ENCODE measurements around the gene COQ6. TPM values are rescaled to one million over a fixed set of nuclear protein-coding genes. Genes with fewer than 3 reads are reported as not detected.

Gene COQ6
- 13.9 and 15.2 TPM in 2 replicates for total RNA-seq

DNA sequence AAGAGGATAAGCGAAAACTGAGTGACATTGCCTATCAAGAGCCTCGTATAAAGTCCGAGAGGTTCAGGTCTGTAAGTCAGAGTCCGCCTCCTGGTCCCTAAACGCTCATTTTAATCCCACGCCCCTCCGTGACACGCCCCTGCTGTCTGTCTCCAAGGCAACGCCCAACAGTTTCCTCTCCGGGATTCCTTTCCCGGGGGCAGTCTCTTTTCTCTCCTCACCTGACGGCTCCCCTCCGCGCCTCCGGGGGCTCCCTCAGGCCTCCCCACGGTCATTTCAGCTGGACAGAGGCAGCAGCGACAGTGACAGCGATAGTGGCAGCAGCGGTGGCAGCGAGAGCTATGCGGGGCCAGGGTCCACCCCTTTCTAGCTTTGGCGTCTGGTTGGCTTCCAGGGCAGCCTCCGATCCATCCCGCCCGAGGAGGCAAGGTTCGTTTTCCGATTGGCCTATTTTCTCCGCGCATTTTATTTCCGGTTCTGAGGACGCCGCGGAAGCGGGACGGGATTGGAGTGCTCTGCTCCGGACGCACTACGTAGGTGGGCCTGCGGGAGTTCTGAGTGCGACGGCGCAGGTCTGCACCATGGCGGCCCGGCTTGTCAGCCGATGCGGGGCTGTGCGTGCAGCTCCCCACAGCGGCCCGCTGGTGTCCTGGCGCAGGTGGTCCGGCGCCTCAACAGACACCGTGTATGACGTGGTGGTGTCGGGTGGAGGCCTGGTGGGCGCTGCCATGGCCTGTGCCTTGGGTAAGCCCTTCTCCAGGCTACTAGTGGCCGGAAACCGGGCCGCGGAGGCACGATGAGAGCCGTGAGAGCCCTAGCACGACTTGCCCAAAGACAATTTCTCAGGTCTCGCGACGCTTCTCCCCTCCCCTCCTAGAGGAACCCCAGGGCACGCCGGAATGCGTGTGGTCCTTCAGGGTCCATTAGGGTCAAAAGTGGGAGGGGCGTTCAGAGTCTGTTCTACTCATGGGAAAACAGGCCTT lies at the start of gene COQ6, which contains the start of gene FAM161B:
TSS of gene COQ6 (plus strand) at position 551 of the 983 bp plus-strand sequence. CDS start at position 582, 31 bp downstream.
TSS of gene FAM161B (minus strand) at position 343 of the 983 bp plus-strand sequence. CDS start at position 275, 68 bp downstream.

Other genes starting within 250 kb of the COQ6 start
- 29.3 and 32.4 TPM in 2 replicates for gene PNMA1, start 235.9 kb upstream of the COQ6 start, total RNA-seq
- gene PTGR2, start 98.5 kb upstream of the COQ6 start, total RNA-seq, result 2.4 and 3.2 TPM in 2 replicates
- gene ZNF410, start 63.4 kb upstream of the COQ6 start, total RNA-seq, result 39.0 and 39.8 TPM in 2 replicates
- gene FAM161B, start 208 bp upstream of the COQ6 start, total RNA-seq, result 1.5 and 1.7 TPM in 2 replicates
- gene ENTPD5, start 69.0 kb downstream of the COQ6 start, total RNA-seq, result 6.5 and 8.4 TPM in 2 replicates
- gene BBOF1, start 69.0 kb downstream of the COQ6 start, total RNA-seq, result 0.73 and 1.0 TPM in 2 replicates
- gene ALDH6A1, start 134.2 kb downstream of the COQ6 start, total RNA-seq, result 7.1 and 7.3 TPM in 2 replicates
- 6.4 and 8.8 TPM in 2 replicates for gene LIN52, start 134.7 kb downstream of the COQ6 start, total RNA-seq

Measured in mammary microvascular endothelial cell (primary cell).